HG02642 (cell line): ENCODE measurements around the gene PAGE1.
"Not testable (repeated sequence)": the region's sequence is repeated elsewhere in the genome, so short reads cannot be mapped to it uniquely, and the experiment has no call there.

Experiments
- ATAC-seq: cut with Tn5 transposase; IDR thresholded peaks from one replicate; pipeline ENCODE4 v1.9.1; 2021; ENCODE audit warnings: mild to moderate bottlenecking; ENCODE audit not compliant: unreplicated experiment, poor library complexity

PAGE1 gene

GRCh38 chrX:49695276-49696180, at the start of gene PAGE1:
PAGE1 (minus strand) TSS chrX:49695984; CDS start chrX:49694770, 1,214 bp downstream.
- no peak for ATAC-seq

GRCh38 chrX:49741501-49741900, 45.7 kb upstream of the PAGE1 start:
- ATAC-seq: not testable (repeated sequence)

GRCh38 chrX:49727847-49728246, 32.1 kb upstream of the PAGE1 start:
- ATAC-seq: no peak

GRCh38 chrX:49726966-49727365, 31.2 kb upstream of the PAGE1 start:
- no peak for ATAC-seq

- ATAC-seq: no peak
Measured at GRCh38 chrX:49725923-49726904, 30.4 kb upstream of the PAGE1 start.

- no peak for ATAC-seq
Measured at GRCh38 chrX:49725401-49725800, 29.6 kb upstream of the PAGE1 start.

GRCh38 chrX:49720106-49720505, 24.3 kb upstream of the PAGE1 start:
- ATAC-seq: not testable (repeated sequence)

GRCh38 chrX:49712577-49712976, 16.8 kb upstream of the PAGE1 start:
- ATAC-seq: no peak

- no peak for ATAC-seq
Measured at GRCh38 chrX:49710744-49711319, 15.0 kb upstream of the PAGE1 start.

GRCh38 chrX:49704691-49705404, 9.1 kb upstream of the PAGE1 start:
- no peak for ATAC-seq

- no peak for ATAC-seq
Measured at GRCh38 chrX:49701933-49702332, 6.1 kb upstream of the PAGE1 start.

- no peak for ATAC-seq
Measured at GRCh38 chrX:49701323-49701722, 5.5 kb upstream of the PAGE1 start.

GRCh38 chrX:49675075-49675719, 20.6 kb downstream of the PAGE1 start:
- no peak for ATAC-seq

GRCh38 chrX:49673394-49673793, 22.4 kb downstream of the PAGE1 start:
- ATAC-seq: no peak

GRCh38 chrX:49664824-49665223, 31.0 kb downstream of the PAGE1 start:
- ATAC-seq: no peak

GRCh38 chrX:49661881-49662280, 33.9 kb downstream of the PAGE1 start:
- ATAC-seq: no peak

GRCh38 chrX:49659771-49660170, 36.0 kb downstream of the PAGE1 start:
- no peak for ATAC-seq

GRCh38 chrX:49656533-49656932, 39.3 kb downstream of the PAGE1 start:
- ATAC-seq: no peak

- ATAC-seq: no peak
Measured at GRCh38 chrX:49644991-49645637, 50.7 kb downstream of the PAGE1 start.
